MM.1S (cell line): ENCODE measurements around the gene ZNF212.

Experiments used
- DNase-seq: peaks from one replicate; pipeline ENCODE4 v3.0.0-alpha.2; 2015
- H2AFZ ChIP-seq: fragments of 300-600 bp; sonication (generic); 2 replicates; pipeline ENCODE4 v1.6.0; 2016; ENCODE audit warnings: antibody characterized with exemption, low read length
- H3F3A ChIP-seq: fragments of 300-600 bp; sonication (generic); 2 replicates; pipeline ENCODE4 v1.6.1; 2016; ENCODE audit warnings: mild to moderate bottlenecking, antibody characterized with exemption, low read length, moderate library complexity, mixed read lengths; ENCODE audit not compliant: insufficient read depth
- H3K27ac ChIP-seq: fragments of 300-600 bp; sonication (generic); 2 replicates; pipeline ENCODE4 v1.5.1; 2016; ENCODE audit warnings: mild to moderate bottlenecking, low read length
- H3K27me3 ChIP-seq: fragments of 300-600 bp; sonication (generic); replicated peaks from 2 replicates; pipeline ENCODE4 v1.6.0; 2016; ENCODE audit warnings: low read length; ENCODE audit not compliant: insufficient read depth
- H3K36me3 ChIP-seq: fragments of 300-600 bp; sonication (generic); replicated peaks from 2 replicates; pipeline ENCODE4 v1.6.1; 2016; ENCODE audit warnings: mild to moderate bottlenecking, low read length, mixed read lengths; ENCODE audit not compliant: insufficient read depth
- H3K4me1 ChIP-seq: fragments of 300-600 bp; sonication (generic); 2 replicates; pipeline ENCODE4 v1.6.1; 2016; ENCODE audit warnings: low read length, mixed read lengths
- H3K4me2 ChIP-seq: fragments of 300-600 bp; sonication (generic); 2 replicates; pipeline ENCODE4 v1.6.0; 2016; ENCODE audit warnings: low read depth, low read length
- H3K4me3 ChIP-seq: fragments of 300-600 bp; sonication (generic); 2 replicates; pipeline ENCODE4 v1.5.1; 2016; ENCODE audit warnings: low read length, mixed read lengths
- H3K79me2 ChIP-seq: fragments of 300-600 bp; sonication (generic); 2 replicates; pipeline ENCODE4 v1.6.1; 2016; ENCODE audit warnings: mixed run types, low read length, mixed read lengths
- H3K9ac ChIP-seq: fragments of 300-600 bp; sonication (generic); 2 replicates; pipeline ENCODE4 v1.6.1; 2016; ENCODE audit warnings: low read length, mixed read lengths
- H3K9me2 ChIP-seq: fragments of 300-600 bp; sonication (generic); replicated peaks from 2 replicates; pipeline ENCODE4 v1.6.1; 2016; ENCODE audit warnings: mild to moderate bottlenecking, low read length, mixed read lengths; ENCODE audit not compliant: insufficient read depth
- H3K9me3 ChIP-seq: fragments of 300-600 bp; sonication (generic); replicated peaks from 2 replicates; pipeline ENCODE4 v1.6.1; 2016; ENCODE audit warnings: mild to moderate bottlenecking, low read length, mixed read lengths; ENCODE audit not compliant: insufficient read depth
- H4K20me1 ChIP-seq: fragments of 300-600 bp; sonication (generic); 2 replicates; pipeline ENCODE4 v1.6.1; 2016; ENCODE audit warnings: mild to moderate bottlenecking, low read length, moderate library complexity, mixed read lengths; ENCODE audit not compliant: insufficient read depth
- CTCF ChIP-seq: fragments of 300-600 bp; sonication (generic); IDR thresholded peaks from 2 replicates; pipeline ENCODE4 v1.5.1; 2016; ENCODE audit warnings: antibody characterized with exemption, low read length, mixed read lengths
- EZH2 ChIP-seq: fragments of 300-600 bp; sonication (generic); optimal IDR thresholded peaks from 2 replicates; pipeline ENCODE3; 2017; ENCODE audit warnings: low read depth, mild to moderate bottlenecking, antibody characterized with exemption, low read length, mixed read lengths
- EZH2phosphoT487 ChIP-seq: fragments of 300-600 bp; sonication (generic); IDR thresholded peaks from 2 replicates; pipeline ENCODE4 v1.6.1; 2018; ENCODE audit warnings: antibody characterized with exemption, low read length

ZNF212 gene

GRCh38 chr7:149295481-149295850 lies 56.0 kb downstream of the ZNF212 start:
- no peaks in the 10 kb centered on the region for H3K9me2 ChIP-seq
- H2AFZ ChIP-seq: no peak overlapping the region
- DNase-seq: no peak
- no peaks in the 10 kb centered on the region for H3K9me3 ChIP-seq
- H4K20me1 ChIP-seq: no peaks in the 10 kb centered on the region
- no peak overlapping the region for H3K4me3 ChIP-seq
- no peaks in the 10 kb centered on the region for H3K27me3 ChIP-seq
- no peaks in the 10 kb centered on the region for H3K36me3 ChIP-seq
- no peak overlapping the region for H3K27ac ChIP-seq
- H3K4me2 ChIP-seq: no peak overlapping the region
- TF ChIP-seq EZH2: no peak
- no peak for TF ChIP-seq CTCF
- TF ChIP-seq EZH2phosphoT487: no peak
- no peak overlapping the region for H3K9ac ChIP-seq
- H3F3A ChIP-seq: no peaks in the 10 kb centered on the region
- H3K4me1 ChIP-seq: 0 out of 2 replicates have a peak, but pooled peaks cover 6% of the 10 kb centered on the region
- no peaks in the 10 kb centered on the region for H3K79me2 ChIP-seq

GRCh38 chr7:149296368-149296767 lies 56.9 kb downstream of the ZNF212 start:
- no peak for DNase-seq
- TF ChIP-seq CTCF (no peak), EZH2phosphoT487 (no peak), EZH2 (no peak)

GRCh38 chr7:149297034-149297755 lies 57.7 kb downstream of the ZNF212 start:
- Histone ChIP-seq H3K36me3 (no peaks in the 10 kb centered on the region), H3K27me3 (no peaks in the 10 kb centered on the region), H2AFZ (no peak overlapping the region), H3K4me1 (0 out of 2 replicates have a peak, but pooled peaks cover 4% of the 10 kb centered on the region), H3K9ac (no peak overlapping the region), H3K27ac (no peak overlapping the region), H4K20me1 (no peaks in the 10 kb centered on the region), H3K4me2 (no peak overlapping the region), H3K9me2 (no peaks in the 10 kb centered on the region), H3K79me2 (no peaks in the 10 kb centered on the region), H3K9me3 (no peaks in the 10 kb centered on the region), H3F3A (no peaks in the 10 kb centered on the region), H3K4me3 (no peak overlapping the region)
- no peak for DNase-seq
- no peak for TF ChIP-seq CTCF

More at GRCh38 chr7:149296368-149296767, 56.9 kb downstream of the ZNF212 start:
- no peaks in the 10 kb centered on the region for H3K9me3 ChIP-seq
- H3F3A ChIP-seq: no peaks in the 10 kb centered on the region
- H2AFZ ChIP-seq: no peak overlapping the region
- H3K27me3 ChIP-seq: no peaks in the 10 kb centered on the region
- H3K79me2 ChIP-seq: no peaks in the 10 kb centered on the region
- no peak overlapping the region for H3K4me2 ChIP-seq
- no peak overlapping the region for H3K4me3 ChIP-seq
- H3K27ac ChIP-seq: no peak overlapping the region
- no peaks in the 10 kb centered on the region for H3K9me2 ChIP-seq
- H3K9ac ChIP-seq: no peak overlapping the region
- H4K20me1 ChIP-seq: no peaks in the 10 kb centered on the region
- H3K4me1 ChIP-seq: 0 out of 2 replicates have a peak, but pooled peaks cover 6% of the 10 kb centered on the region
- H3K36me3 ChIP-seq: no peaks in the 10 kb centered on the region
